ENCODE data around the gene CPZ.

GRCh38 chr4:8601556-8601955 lies 9.0 kb downstream of the CPZ start:
- TF ChIP-seq EZH2 (IDR thresholded peaks at IDR 0.05; ENCODE audit: insufficient read depth, poor library complexity, severe bottlenecking), result no peak
- no peak for TF ChIP-seq EZH2phosphoT487 (IDR thresholded peaks at IDR 0.05; ENCODE audit: insufficient read depth, low read depth)
